ENCODE measurements around the gene FAM3A. TPM values are rescaled to one million over a fixed set of nuclear protein-coding genes. Genes with fewer than 3 reads are reported as not detected.

The FAM3A gene
- total and polyA plus RNA-seq, 2 experiments from 2014 or later = 12.0 to 16.5 TPM

DNA sequence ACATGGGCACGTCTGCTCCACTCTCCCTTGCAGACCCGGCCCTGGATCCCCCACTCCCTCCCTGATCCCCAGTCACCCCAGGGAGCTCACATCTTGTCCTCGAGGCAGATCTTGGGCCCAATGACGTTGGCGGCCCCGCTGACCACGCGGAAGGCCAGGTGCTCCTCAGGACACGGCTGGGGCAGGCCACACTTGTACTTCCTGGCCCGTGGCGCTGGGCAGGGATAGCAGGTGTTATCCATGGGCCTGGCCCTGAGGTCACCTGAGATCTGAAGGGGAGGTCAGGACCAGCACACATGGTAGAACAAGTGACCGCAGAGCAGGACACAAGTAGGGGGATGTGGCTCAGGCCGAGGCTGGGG is 7.7 kb downstream of the FAM3A start (continued):
- TF ChIP-seq REST (IDR thresholded peaks at IDR 0.05; ENCODE audit: unreplicated experiment) = no peak
- TF ChIP-seq CTCF (conservative IDR thresholded peaks at IDR 0.05; ENCODE audit: low read depth in 2 of 2) = no peak
- TF ChIP-seq CREB1 (CRISPR knock-in tag; IDR thresholded peaks at IDR 0.05; ENCODE audit: low read depth) = no peak
- no peak for TF ChIP-seq EZH2 (IDR thresholded peaks at IDR 0.05; ENCODE audit: low read depth, unreplicated experiment)
- no peak for TF ChIP-seq STAT1 (IDR thresholded peaks at IDR 0.05; ENCODE audit: unreplicated experiment)
- TF ChIP-seq ZNF114 (CRISPR knock-in tag; IDR thresholded peaks at IDR 0.05) = no peak
- no peak for TF ChIP-seq ZNF331 (CRISPR knock-in tag; IDR thresholded peaks at IDR 0.05; ENCODE audit: low read depth)

DNA sequence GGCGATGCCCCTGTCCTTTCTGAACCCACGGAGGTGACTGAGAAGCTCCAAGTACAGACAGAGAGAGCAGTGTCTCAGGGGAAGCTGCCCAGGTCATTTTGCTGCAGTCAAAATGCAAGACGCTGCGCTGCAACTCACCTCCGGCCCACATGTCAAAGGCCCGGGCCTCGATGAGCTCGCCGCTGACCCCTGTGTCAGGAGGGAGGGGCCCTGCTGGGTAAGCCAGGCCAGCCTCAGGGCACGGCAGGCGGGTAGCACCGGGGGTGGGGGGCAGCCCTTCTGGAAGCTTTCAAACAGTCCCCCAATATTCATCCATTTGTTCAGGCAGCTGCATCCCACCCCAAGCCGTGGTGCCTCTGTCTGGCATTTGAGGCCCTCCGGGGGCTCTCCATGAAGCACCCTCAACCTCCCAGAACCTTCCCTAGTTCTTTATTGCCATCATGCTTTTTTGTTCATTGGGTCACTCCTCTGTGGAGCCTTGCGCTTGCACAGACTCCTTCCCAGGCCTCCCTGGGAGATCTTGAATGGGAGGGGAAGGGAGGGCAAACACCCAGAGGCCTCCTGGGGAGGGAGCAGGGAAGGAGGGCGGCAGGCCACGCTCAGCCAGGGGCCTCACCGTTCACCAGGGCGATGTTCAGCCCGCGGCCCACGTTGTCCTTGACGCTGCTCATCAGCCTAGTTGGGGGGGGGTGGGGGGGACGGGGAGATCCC is 8.2 kb downstream of the FAM3A start:
- no peak for DNase-seq (ENCODE audit: low spot score)
- H3K4me3 Mint-ChIP-seq = no peak overlapping the region
- no peak overlapping the region for H3K4me3 ChIP-seq

More for the DNA sequence above, 8.2 kb downstream of the FAM3A start:
- no peak for ATAC-seq
- H3K36me3 Mint-ChIP-seq (ENCODE audit: low read depth) = peaks cover 13% of the 10 kb centered on the region; the same call in 2 of the 3 replicates
- Histone ChIP-seq H3F3A (replicated peaks; ENCODE audit: low read depth) (no peaks in the 10 kb centered on the region), H3K4me1 (ENCODE audit: insufficient read depth) (no peaks in the 10 kb centered on the region), H3K36me3 (ENCODE audit: insufficient read depth) (no peaks in the 10 kb centered on the region), H3K79me2 (replicated peaks; ENCODE audit: insufficient read depth) (no peaks in the 10 kb centered on the region), H3K27ac (ENCODE audit: low read depth) (no peak overlapping the region), H4K20me1 (replicated peaks; ENCODE audit: insufficient read depth) (no peaks in the 10 kb centered on the region), H3K4me2 (no peak overlapping the region), H3K27me3 (ENCODE audit: insufficient read depth) (no peaks in the 10 kb centered on the region), H2AFZ (no peak overlapping the region), H3K9me2 (ENCODE audit: insufficient read depth) (no peaks in the 10 kb centered on the region)
- no peak for TF ChIP-seq EZH2phosphoT487 (IDR thresholded peaks at IDR 0.05; ENCODE audit: unreplicated experiment)
- no peak for TF ChIP-seq ZNF331 (CRISPR knock-in tag; IDR thresholded peaks at IDR 0.05; ENCODE audit: low read depth)
- no peak for TF ChIP-seq EZH2 (IDR thresholded peaks at IDR 0.05; ENCODE audit: low read depth, unreplicated experiment)
- no peak for TF ChIP-seq STAT1 (IDR thresholded peaks at IDR 0.05; ENCODE audit: unreplicated experiment)
- TF ChIP-seq ZNF114 (CRISPR knock-in tag; IDR thresholded peaks at IDR 0.05) = no peak
- TF ChIP-seq CTCF (conservative IDR thresholded peaks at IDR 0.05; ENCODE audit: low read depth in 2 of 2) = no peak
- no peak for TF ChIP-seq CREB1 (CRISPR knock-in tag; IDR thresholded peaks at IDR 0.05; ENCODE audit: low read depth)
- TF ChIP-seq NANOG (IDR thresholded peaks at IDR 0.05; ENCODE audit: borderline replicate concordance) = no peak
- TF ChIP-seq POLR2AphosphoS5 (IDR thresholded peaks at IDR 0.05; ENCODE audit: low read depth) = no peak
- no peak for TF ChIP-seq ETS1 (IDR thresholded peaks at IDR 0.05)
- TF ChIP-seq JUNB (IDR thresholded peaks at IDR 0.05; ENCODE audit: unreplicated experiment) = no peak
- H3K4me1 Mint-ChIP-seq = no peaks in the 10 kb centered on the region
- no peaks in the 10 kb centered on the region for H3K9me3 Mint-ChIP-seq
- no peaks in the 10 kb centered on the region for H3K27me3 Mint-ChIP-seq (ENCODE audit: insufficient read depth, low read depth, poor library complexity)
- no peak overlapping the region for H3K27ac Mint-ChIP-seq

All from GM23338 (cell line).